WTC11 (cell line): ENCODE results near the gene COL16A1.

Experiments
- CREM ChIP-seq: sonication (generic); formaldehyde crosslinking; IDR thresholded peaks from 2 replicates; pipeline ENCODE4 v1.8.1; 2022; ENCODE audit warnings: mild to moderate bottlenecking, missing genetic modification reagents, moderate library complexity
- ELF4 ChIP-seq: sonication (generic); formaldehyde crosslinking; IDR thresholded peaks from 2 replicates; pipeline ENCODE4 v1.8.1; 2022; ENCODE audit warnings: low read depth, mild to moderate bottlenecking, moderate library complexity, missing genetic modification reagents
- FOXJ3 ChIP-seq: sonication (generic); formaldehyde crosslinking; IDR thresholded peaks from 2 replicates; pipeline ENCODE4 v1.9.0; 2021; ENCODE audit warnings: missing genetic modification reagents, mild to moderate bottlenecking, borderline replicate concordance
- NFYB ChIP-seq: sonication (generic); formaldehyde crosslinking; conservative IDR thresholded peaks from 2 replicates; pipeline ENCODE4 v1.8.0; 2022; ENCODE audit warnings: low read depth, missing genetic modification reagents
- SMAD3 ChIP-seq: sonication (generic); formaldehyde crosslinking; IDR thresholded peaks from 2 replicates; pipeline ENCODE4 v1.8.0; 2022; ENCODE audit warnings: missing genetic modification reagents, mild to moderate bottlenecking, borderline replicate concordance
- SP1 ChIP-seq: sonication (generic); formaldehyde crosslinking; conservative IDR thresholded peaks from 2 replicates; pipeline ENCODE4 v1.8.1; 2022; ENCODE audit warnings: missing genetic modification reagents
- TF ChIP-seq, protein P1 (sequence below): fragments of 200-600 bp; IDR thresholded peaks from 2 replicates; pipeline ENCODE4 v1.8.0; 2022; ENCODE audit warnings: antibody characterized with exemption
- TF ChIP-seq, protein P2 (sequence below): sonication (generic); formaldehyde crosslinking; IDR thresholded peaks from 2 replicates; pipeline ENCODE4 v1.8.0; 2022; ENCODE audit warnings: mild to moderate bottlenecking, missing genetic modification reagents

DNA sequence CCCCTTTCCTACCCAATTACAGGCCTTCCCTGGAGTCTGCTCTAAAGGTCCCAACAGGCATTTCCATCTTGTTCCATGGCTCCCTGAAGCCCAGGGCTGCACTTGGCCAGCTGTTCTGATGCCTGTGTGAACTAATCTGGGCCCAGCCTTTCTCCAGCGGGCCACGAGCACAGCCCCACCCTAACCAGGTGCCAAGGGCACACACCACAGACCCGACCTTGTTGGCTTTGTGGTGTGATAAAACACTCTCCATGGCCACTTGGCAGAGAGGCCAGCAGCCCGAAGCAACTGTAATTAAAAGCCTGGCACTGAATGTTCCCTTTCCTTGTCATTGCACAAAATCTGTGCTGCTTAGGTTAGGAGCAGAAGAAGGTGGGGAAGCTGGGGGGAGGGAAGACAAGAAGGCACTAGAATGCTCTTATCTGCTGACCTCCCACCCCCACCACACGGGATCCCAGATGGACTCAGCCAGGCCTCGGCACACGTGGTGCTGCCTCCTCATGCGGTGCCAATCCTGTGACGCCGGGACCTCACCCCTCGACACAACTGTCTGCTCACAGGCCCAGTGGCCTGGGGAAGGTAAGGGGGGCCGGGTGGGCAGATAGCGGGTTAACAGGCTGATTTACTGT, 76.4 kb downstream of the COL16A1 start:
- TF ChIP-seq, protein P1, sequence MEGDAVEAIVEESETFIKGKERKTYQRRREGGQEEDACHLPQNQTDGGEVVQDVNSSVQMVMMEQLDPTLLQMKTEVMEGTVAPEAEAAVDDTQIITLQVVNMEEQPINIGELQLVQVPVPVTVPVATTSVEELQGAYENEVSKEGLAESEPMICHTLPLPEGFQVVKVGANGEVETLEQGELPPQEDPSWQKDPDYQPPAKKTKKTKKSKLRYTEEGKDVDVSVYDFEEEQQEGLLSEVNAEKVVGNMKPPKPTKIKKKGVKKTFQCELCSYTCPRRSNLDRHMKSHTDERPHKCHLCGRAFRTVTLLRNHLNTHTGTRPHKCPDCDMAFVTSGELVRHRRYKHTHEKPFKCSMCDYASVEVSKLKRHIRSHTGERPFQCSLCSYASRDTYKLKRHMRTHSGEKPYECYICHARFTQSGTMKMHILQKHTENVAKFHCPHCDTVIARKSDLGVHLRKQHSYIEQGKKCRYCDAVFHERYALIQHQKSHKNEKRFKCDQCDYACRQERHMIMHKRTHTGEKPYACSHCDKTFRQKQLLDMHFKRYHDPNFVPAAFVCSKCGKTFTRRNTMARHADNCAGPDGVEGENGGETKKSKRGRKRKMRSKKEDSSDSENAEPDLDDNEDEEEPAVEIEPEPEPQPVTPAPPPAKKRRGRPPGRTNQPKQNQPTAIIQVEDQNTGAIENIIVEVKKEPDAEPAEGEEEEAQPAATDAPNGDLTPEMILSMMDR = no peak
- TF ChIP-seq, protein P2, sequence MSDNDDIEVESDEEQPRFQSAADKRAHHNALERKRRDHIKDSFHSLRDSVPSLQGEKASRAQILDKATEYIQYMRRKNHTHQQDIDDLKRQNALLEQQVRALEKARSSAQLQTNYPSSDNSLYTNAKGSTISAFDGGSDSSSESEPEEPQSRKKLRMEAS (CRISPR knock-in tag) = no peak
- TF ChIP-seq FOXJ3 (CRISPR knock-in tag) (no peak), SMAD3 (CRISPR knock-in tag) (no peak), SP1 (CRISPR knock-in tag) (no peak), CREM (no peak), NFYB (CRISPR knock-in tag) (no peak), ELF4 (CRISPR knock-in tag) (no peak)
